C1 segment of cervical spinal cord (tissue), 14 donors: ENCODE data around the gene PLAAT4.
"Not testable (repeated sequence)": the region's sequence is repeated elsewhere in the genome, so short reads cannot be mapped to it uniquely, and the experiment has no call there.

ENCODE experiments used
- DNase-seq, 14 donors: peaks; one replicate each; lab custom pipeline; 2025; lab: John Stamatoyannopoulos, UW

The PLAAT4 gene

DNA sequence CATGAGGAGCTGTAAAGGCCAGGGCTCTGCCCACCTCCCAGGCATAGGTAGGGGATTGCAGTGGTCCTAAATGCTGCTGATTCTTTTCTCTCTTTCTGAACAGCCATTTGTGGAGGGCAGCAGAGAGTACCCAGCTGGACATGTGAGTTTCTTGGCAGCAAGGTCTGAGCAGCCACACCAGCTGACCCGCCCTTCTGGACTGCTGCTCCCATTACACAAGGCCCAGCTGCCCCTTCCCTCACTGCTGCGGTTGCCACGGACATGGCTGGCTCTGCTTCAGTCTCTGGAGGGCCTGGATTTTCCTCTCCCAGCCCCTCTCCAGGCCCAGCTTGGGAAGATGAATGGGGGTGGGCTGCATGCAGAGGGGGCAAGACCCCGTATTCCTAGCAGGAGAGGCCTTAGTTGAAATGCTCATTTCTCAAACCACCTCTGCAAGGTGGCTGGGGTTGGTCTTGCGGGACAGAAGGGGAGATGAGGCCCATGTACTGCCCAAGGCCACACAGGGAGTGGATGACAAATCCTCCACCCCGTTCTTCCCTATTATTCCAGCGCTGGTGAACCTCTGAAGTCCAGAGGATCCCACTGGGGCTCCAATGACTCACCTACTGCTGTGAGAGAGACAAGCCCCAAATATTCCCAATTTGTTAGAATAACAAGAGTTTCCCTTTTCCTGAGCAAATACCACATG is 26.1 kb upstream of the PLAAT4 start:
- peak in 12 of 14 donors; percentile 42 to 89 (median 78) for DNase-seq

DNA sequence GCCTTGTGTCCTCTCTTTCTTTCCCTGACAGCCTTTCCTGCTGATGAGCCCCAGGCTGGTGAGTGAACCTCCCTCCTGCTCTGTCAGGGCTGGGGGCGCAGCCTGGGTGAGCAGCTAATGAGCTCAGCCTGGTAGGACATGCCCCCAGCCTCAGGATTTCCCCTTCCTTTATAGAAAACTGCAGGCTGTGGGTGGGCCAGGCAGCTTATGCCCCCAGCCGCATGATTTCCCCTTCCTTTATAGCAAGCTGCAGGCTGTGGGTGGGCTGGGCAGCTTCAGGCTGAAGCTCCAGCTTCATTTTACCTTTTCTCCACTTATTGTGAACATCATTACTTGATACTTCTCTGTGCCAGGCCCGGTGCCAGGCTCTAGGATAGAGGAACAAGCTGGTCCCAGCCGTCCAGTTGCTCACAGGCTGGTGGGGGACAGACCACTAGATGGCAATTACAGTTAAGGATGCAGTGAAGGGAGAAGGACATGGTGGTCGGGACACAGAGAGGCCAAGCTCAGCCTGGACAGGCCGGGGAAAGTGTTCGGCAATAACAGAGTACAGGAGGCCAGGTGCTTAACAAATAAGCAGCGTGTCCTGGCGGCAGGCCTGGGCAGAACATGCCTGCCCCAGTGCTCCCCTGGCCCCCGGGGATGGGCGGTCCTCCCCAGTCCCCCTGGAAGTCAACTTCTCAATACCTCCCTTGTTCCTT is 25.4 kb upstream of the PLAAT4 start:
- peak in 3 of 14 donors; percentile 1 to 43 (median 23) for DNase-seq

DNA sequence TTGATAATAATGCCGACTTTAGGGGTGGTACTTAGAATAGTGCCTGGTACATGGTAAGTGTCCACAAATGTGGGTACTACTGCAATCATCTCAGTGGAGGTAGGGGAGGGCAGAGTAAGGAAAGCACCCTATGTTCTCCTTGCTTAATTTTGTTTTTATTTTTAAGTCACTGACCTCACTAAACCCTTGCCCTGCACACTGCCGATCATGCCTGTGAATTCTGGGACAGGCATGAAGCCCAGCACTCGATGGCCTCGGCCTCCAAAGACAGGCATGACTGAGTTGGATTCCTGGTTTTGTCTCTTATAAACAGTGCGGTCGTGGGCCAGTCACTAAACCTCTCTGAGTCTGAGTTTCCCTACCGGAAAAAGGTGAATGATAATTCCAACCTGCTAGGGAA is 23.8 kb upstream of the PLAAT4 start:
- DNase-seq = no peak

DNA sequence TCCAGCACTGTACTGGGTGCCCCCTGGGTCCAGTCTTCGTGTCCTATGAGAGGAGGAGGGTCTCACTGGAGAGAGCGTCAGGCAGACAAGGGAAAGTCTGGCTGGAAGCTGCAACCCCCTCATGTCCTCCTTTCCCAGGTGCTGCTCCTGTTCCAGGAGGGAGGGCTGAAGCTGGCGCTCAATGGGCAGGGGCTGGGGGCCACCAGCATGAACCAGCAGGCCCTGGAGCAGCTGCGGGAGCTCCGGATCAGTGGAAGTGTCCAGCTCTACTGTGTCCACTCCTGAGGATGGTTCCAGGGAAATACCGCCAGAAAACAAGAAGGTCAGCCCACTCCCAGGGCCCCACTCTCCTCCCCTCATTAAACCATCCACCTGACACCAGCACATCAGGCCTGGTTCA is 20.5 kb upstream of the PLAAT4 start:
- no peak for DNase-seq

DNA sequence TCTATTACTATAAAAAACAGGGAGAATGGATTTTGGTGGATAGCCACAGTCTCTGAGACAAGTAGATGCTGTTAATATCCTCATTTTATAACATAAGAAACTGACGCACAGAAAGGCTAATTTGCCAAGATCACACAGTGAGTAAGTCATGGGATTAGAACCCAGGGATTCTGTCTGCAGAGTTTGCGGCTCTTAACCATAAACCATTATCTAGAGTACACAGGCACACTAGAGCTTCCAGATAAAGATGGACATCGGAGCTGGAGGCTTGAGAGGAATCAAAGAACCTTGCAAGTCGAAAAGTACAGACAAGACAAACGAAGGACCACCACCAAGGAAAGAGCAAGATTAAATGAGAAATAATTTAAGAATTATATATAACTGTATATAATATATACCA is 19.5 kb upstream of the PLAAT4 start:
- no peak for DNase-seq

DNA sequence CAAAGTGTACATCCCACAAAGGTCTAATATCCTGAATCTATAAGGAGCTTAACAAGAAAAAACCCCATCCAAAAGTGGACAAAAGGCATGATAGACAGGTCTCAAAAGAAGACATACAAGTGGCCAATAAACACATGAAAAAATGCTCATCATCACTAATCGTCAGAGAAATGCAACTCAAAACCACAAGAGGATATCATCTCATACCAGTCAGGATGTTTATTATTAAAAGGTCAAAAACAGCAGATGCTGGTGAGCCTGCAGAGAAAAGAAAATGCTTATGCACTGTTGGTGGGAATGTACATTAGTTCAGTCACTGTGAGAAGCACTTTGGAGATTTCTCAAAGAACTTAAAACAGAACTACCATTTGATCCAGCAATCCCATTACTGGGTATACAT is 18.1 kb upstream of the PLAAT4 start:
- DNase-seq = no peak

DNA sequence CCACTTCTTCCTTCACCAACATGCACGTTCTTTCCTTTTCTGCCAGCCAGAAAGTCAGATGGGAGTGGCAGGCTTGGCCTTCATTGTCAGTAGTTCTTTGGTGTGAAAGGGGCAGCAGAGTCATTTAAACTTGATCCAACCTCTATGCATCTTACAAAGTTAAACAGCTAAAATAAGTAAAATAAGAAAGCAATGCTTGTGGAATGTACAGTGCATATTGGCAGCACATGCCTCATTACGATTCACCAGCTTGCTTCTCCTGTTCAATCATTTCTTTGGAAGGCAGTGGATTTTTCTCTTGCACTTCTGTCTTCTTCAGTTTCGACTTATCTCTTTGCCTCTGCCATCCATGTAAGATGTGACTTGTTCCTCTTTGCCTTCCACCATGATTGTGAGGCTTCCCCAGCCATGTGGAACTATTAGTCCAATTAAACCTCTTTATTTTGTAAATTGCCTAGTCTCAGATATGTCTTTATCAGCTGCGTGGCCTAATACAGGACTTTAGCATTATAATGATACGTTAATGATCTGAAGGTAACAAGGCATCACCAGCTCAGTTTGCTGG is 15.9 kb upstream of the PLAAT4 start:
- DNase-seq = no peak

DNA sequence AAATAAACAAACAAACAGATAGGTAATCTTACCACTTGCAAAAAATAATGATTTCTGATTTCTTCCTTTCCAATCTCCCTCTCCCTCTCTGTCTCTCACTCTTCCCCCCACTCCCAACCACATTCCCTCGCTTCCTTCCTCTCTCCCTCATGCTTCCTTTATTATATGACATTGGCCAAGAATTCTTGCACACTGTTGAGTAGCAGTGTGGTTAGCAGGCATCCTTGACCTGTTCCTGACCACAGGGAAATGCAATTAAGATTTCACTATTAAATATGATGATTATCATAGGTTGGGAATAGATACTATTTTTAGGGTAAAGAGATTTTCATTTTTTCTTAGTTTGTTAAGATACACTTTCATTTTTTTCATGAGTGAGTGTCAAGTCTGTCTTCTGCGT is 14.7 kb upstream of the PLAAT4 start:
- DNase-seq = no peak

DNA sequence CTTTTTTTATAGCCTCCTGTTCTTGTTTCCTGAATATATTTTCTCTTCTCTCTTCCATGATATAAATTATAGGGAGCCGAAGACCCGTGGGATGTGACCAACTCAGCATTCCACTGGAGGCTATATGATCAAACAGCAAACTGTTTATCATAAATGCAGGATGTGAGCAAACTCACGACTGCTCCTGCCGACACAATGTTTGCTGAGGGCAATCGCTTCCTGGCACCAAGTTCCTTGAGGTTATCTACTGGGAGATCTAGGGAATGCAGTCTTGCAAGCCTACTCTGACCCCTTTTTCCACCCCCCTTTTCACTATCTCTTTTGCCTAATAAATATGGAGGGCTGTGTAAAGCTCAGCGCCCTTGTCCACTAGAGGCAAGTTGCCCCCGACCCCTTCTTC is 13.5 kb upstream of the PLAAT4 start:
- DNase-seq = no peak

DNA sequence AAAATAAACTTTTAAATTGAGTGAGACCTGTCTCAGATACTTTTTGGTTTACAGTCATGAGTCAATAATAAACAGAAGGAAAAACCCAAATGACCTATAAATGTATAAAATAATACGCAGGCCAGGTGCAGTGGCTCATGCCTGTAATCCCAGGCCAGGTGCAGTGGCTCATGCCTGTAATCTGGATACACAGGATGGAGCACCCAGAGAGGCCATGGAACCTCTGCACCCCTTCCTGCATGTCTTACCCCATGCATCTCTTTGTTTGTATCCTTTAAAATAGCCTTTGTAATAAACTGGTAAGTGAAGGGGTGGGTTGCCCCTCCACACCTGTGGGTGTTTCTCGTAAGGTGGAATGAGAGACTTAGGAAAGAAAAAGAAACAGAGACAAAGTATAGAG is 8.9 kb upstream of the PLAAT4 start:
- no peak for DNase-seq

DNA sequence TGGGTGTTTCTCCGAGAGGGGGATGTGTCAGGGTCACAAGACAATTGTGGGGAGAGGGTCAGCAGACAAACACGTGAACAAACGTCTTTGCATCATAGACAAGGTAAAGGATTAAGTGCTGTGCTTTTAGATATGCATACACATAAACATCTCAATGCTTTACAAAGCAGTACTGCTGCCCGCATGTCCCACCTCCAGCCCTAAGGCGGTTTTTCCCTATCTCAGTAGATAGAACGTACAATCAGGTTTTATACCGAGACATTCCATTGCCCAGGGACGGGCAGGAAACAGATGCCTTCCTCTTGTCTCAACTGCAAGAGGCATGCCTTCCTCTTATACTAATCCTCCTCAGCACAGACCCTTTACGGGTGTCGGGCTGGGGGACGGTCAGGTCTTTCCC is 8.5 kb upstream of the PLAAT4 start:
- DNase-seq = not testable (repeated sequence)

DNA sequence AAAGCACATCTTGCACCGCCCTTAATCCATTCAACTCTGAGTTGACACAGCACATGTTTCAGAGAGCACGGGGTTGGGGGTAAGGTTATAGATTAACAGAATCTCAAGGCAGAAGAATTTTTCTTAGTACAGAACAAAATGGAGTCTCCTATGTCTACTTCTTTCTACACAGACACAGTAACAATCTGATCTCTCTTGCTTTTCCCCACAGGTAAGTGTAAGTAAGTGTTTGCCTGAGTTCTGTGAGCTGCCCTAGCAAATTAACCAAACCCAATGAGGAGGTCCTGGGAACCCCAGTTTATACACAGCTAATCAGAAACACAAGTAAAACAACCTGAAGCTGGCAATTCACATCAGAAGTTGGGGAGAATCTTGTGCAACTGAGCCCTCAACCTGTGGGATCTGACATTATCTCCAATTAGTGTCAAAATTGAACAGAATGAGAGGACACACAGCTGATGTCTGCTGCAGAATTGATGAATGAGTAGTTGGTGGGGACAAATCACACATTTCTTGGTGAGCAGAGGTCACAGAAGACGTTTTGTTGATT is 7.8 kb upstream of the PLAAT4 start:
- not testable (repeated sequence) for DNase-seq

DNA sequence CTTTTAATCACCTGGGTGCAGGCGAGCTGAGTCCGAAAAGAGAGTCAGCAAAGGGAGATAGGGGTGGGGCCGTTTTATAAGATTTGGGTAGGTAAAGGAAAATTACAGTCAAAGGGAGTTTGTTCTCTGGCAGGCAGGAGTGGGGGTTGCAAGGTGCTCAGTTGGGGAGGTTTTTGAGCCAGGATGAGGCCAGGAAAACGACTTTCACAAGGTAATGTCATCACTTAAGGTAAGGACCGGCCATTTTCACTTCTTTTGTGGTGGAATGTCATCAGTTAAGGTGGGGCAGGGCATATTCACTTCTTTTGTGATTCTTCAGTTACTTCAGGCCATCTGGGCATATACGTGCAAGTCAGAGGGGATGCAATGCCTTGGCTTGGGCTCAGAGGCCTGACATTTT is 7.2 kb upstream of the PLAAT4 start:
- DNase-seq = not testable (repeated sequence)

DNA sequence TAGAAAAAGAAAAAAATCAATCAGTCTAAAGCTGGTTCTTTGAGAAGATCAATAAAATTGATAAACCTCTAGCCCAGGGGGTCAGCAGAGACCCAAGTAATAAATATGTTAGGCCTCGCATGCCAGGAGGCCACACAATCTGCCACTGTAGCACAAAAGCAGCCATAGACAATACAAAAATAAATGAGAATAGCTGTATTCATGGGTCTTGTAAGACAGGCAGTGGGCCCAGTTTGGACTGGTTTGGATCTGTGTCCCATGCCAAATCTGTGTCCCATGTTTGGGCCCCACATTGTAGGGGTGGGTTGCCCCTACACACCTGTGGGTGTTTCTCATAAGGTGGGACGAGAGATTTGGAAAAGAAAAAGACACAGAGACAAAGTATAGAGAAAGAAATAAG is 6.6 kb upstream of the PLAAT4 start:
- DNase-seq = peak in 5 of 14 donors; percentile 29 to 37 (median 32)

DNA sequence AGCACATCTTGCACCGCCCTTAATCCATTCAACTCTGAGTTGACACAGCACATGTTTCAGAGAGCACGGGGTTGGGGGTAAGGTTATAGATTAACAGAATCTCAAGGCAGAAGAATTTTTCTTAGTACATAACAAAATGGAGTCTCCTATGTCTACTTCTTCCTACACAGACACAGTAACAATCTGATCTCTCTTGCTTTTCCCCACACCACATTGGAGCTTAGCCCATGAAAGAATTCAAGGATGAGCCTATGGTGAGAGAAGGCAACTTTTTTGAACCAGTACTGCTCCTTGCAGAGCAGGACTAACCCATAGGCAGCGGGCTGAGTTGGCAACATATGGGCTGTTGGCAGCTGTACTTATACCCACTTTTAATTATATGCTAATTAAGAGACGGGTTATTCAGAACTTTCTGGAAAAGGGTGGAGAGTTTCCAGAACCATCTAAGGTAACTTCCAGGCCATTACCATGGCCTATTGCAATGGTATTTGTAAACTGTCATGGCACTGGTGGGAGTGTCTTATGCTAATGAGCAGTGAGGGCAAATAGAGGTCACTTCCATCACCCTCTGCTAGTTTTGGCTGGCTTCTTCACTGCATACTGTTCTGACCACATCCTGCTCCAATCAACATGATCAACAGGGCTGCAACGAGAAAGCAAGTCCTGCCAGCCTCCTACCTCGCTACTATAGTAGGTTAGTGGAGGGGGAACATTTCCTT is 5.4 kb upstream of the PLAAT4 start:
- not testable (repeated sequence) for DNase-seq

DNA sequence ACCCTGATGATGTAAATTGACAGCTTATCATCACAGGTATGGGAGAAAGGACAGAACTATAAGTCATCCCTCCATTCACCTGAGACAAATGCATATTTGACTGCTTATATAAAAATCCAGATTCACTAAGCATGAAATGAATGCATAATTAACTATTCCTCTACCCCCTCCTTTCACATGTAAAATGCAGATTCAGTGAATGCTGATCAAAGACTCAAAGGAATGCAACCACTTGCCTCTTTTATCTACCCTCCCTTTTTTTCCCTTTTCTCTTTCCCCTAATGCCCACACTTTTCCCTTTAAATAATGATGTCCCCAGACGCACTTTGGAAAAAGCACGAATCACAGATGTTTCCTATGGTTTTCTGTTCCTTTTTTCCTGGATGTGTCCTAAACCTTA is 4.5 kb upstream of the PLAAT4 start:
- DNase-seq = no peak

DNA sequence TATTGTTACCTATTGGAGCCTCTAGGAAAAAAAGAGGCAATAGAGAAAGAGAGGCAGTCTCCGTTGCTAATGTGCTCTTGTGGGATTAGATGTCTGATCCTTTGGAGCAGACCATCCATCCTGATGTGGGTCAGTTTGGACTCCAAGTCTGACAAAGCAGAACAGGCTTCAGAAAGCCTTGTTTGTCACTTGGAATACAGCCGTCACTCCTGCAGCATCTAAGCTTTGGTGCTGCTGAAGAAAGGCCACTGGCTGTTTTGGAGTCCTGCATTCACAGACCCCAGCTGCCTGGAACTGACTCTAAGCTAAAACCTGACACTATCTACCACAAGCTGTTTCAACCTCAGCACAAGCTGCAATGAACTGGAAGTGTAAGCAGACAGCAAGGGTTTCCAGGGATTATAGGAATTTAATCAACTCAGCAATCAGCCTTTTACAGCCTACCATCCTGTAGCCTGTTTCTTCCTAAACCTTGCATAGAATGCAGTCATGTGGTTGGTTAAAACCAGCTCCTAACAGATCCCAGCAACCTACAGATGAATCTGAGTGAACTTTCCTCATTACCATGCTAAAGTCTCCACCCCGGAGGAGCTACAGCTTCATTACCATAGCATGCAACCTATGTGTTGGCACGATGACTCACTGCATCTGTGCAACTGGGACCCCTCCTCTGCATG is 3.7 kb upstream of the PLAAT4 start:
- DNase-seq = peak in 2 of 14 donors; percentile 29 to 40

DNA sequence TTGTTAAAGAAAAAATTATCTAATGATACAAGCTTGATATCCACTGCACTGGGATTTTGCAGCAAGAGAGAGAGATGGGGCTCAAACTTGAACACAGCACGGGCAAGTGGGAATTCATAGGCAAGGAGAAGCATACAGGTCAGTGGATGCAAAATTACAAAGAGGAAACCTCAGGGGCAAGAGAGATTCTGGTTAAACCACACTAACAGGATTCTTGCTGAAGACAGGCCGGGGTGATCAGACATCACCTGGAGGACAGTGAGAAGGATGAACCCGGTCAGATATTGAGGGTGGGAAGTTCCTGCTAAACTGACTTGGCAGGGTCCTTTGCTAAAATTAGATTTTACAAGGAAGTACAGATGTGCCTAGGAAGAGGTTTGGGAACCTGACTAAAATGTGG is 2.5 kb upstream of the PLAAT4 start:
- no peak for DNase-seq

DNA sequence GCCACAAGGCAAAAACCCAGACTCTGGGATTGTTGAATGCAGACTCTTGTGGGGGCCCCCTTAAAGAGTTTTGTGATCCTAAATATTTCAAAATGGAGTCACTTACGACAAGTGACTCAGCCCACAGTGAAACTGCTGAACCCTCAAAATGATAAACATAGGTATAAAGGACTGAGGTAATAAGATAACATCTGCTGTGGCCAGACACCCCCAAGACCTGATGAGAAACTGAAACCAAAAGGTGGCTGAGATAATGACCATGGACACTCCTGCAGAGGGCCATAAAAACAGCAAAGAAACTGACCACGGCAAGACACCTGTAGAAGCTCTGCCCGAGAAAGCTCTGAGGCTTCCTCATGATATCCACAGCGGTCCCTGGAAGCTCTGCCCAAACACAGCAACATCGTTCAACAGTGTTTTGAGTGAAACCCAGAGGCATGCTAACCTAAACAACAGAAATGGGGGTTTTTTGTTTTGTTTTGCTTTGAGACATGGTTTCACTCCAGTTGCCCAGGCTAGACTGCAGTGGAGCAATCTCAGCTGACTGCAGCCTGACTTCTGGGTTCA is 1.6 kb upstream of the PLAAT4 start:
- no peak for DNase-seq

DNA sequence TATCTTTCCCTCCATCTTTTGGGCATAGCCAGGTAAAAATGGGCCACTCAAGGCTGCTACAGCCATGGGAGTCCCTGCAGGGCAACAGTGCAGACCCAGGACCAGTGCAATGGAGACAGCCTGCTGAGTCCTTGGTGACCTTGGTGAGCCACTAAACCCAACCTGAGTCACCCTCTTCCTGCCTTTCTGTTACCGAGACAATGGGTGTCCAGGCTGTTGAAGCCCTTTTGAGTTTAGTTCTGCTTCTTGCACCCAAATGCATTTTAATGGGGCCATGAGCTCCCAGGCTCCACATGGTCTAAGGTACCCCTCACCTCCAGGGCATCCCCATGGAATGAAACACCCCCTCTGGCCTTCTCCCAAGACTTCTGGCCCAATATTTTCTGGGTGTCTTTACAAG is 874 bp upstream of the PLAAT4 start:
- DNase-seq = no peak
